Upper lobe of right lung (tissue), 1 donor: ENCODE measurements around the gene LBR. TPM values are rescaled to one million over a fixed set of nuclear protein-coding genes. Genes with fewer than 3 reads are reported as not detected.

Experiments used
- ATAC-seq: fragments of 200-7000 bp; cut with Tn5 transposase; one replicate; pipeline ENCODE4 v1.9.1; 2020; ENCODE audit warnings: mild to moderate bottlenecking, moderate library complexity
- DNase-seq: peaks from one replicate; pipeline ENCODE4 v3.0.0-alpha.2; 2020
- H3K27ac ChIP-seq: fragments of 200-600 bp; one replicate; pipeline ENCODE4 v1.8.0; 2022
- H3K27me3 ChIP-seq: fragments of 200-600 bp; one replicate; pipeline ENCODE4 v1.8.0; 2022; ENCODE audit warnings: mild to moderate bottlenecking
- H3K36me3 ChIP-seq: fragments of 200-600 bp; one replicate; pipeline ENCODE4 v1.8.0; 2022
- H3K4me1 ChIP-seq: fragments of 200-600 bp; one replicate; pipeline ENCODE4 v1.8.0; 2022
- H3K4me3 ChIP-seq: fragments of 200-600 bp; one replicate; pipeline ENCODE4 v1.8.0; 2022; ENCODE audit warnings: mild to moderate bottlenecking
- H3K9me3 ChIP-seq: fragments of 200-600 bp; one replicate; pipeline ENCODE4 v1.8.0; 2022
- CTCF ChIP-seq: fragments of 200-600 bp; IDR thresholded peaks from one replicate; pipeline ENCODE4 v1.8.0; 2022; ENCODE audit warnings: antibody characterized with exemption
- intact Hi-C: fragments of 100-400 bp; cut with DNase I; formaldehyde crosslinking; loops from one replicate; pipeline ENCODE4 v1.11.0; 2022
- total RNA-seq: library from RNA; stranded (reverse); fragmentation: NEBNext Ultra II Directional; extraction: Animal tissue kit (Norgen Biotek cat#: 25700); gene quantifications from one replicate; pipeline ENCODE4 v1.2.1, GENCODE V29; 2021
- donor health status: DM: no; HTN: yes; CAD: no; lungs with severe emphysema.

LBR gene
- total RNA-seq, 1 donor from 2014 or later = 55.2 TPM

GRCh38 chr1:225469051-225469450 is 41.2 kb upstream of the LBR start:
- peaks cover 17% of the 10 kb centered on the region for H3K4me1 ChIP-seq
- intact Hi-C loops = no loop called here
- DNase-seq (peak; percentile 27), ATAC-seq (no peak)
- no peaks in the 10 kb centered on the region for H3K27me3 ChIP-seq
- H3K27ac ChIP-seq = no peak overlapping the region
- no peak overlapping the region for H3K4me3 ChIP-seq
- H3K9me3 ChIP-seq = no peaks in the 10 kb centered on the region
- TF ChIP-seq CTCF = no peak
- H3K36me3 ChIP-seq = no peaks in the 10 kb centered on the region

- ATAC-seq (no peak), DNase-seq (peak; percentile 3)
- peak overlapping the region; percentile 93 for H3K27ac ChIP-seq
- no peaks in the 10 kb centered on the region for H3K36me3 ChIP-seq
- H3K27me3 ChIP-seq = no peaks in the 10 kb centered on the region
- H3K4me3 ChIP-seq = peak overlapping the region; percentile 48
- TF ChIP-seq CTCF = no peak
- intact Hi-C loops = no loop called here
- no peaks in the 10 kb centered on the region for H3K9me3 ChIP-seq
- H3K4me1 ChIP-seq = peaks cover 17% of the 10 kb centered on the region
Measured at GRCh38 chr1:225468270-225469020, 40.6 kb upstream of the LBR start.

- Histone ChIP-seq H3K4me3 (peak overlapping the region; percentile 48), H3K27me3 (no peaks in the 10 kb centered on the region), H3K27ac (peak overlapping the region; percentile 93), H3K9me3 (no peaks in the 10 kb centered on the region), H3K4me1 (peaks cover 17% of the 10 kb centered on the region), H3K36me3 (no peaks in the 10 kb centered on the region)
- intact Hi-C loops = no loop called here
- ATAC-seq (peak; percentile 92), DNase-seq (peak; percentile 85)
- TF ChIP-seq CTCF = no peak
Measured at GRCh38 chr1:225467193-225468020, 39.6 kb upstream of the LBR start.

GRCh38 chr1:225466848-225467192 is 39.0 kb upstream of the LBR start:
- Histone ChIP-seq H3K36me3 (no peaks in the 10 kb centered on the region), H3K27me3 (no peaks in the 10 kb centered on the region), H3K27ac (peak overlapping the region; percentile 93), H3K9me3 (no peaks in the 10 kb centered on the region), H3K4me1 (peaks cover 17% of the 10 kb centered on the region), H3K4me3 (peak overlapping the region; percentile 48)
- intact Hi-C loops = no loop called here
- no peak for TF ChIP-seq CTCF
- DNase-seq = no peak
- ATAC-seq = no peak

GRCh38 chr1:225465793-225466517 is 38.1 kb upstream of the LBR start:
- Histone ChIP-seq H3K27ac (no peak overlapping the region), H3K27me3 (no peaks in the 10 kb centered on the region), H3K36me3 (no peaks in the 10 kb centered on the region), H3K4me1 (peaks cover 17% of the 10 kb centered on the region), H3K9me3 (no peaks in the 10 kb centered on the region), H3K4me3 (no peak overlapping the region)
- intact Hi-C loops = no loop called here
- DNase-seq (no peak), ATAC-seq (no peak)
- TF ChIP-seq CTCF = no peak
